GDM1 (cell line): ENCODE results near the gene RND3.

ENCODE experiments used
- DNase-seq: peaks from one replicate; lab custom pipeline; 2025; lab: John Stamatoyannopoulos, UW

RND3 gene

DNA sequence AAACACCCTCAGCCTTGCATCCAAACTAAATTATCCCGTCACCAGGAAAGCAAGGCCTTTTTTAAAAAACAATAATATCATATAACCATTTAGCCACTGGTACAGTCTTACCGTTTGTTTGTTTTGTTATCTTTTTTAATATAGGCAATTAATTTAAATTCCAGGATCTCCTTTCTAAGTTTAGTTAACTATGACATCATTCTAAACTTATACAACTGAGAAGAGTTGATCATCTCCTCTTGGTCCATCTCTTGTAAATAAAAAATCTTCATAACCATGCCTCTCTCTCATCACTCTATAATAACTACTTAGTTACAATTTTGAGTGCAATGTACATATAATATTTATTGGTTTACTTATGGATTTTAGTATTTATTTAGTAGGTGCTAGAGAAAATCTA, 46.2 kb downstream of the RND3 start:
- no peak for DNase-seq

DNA sequence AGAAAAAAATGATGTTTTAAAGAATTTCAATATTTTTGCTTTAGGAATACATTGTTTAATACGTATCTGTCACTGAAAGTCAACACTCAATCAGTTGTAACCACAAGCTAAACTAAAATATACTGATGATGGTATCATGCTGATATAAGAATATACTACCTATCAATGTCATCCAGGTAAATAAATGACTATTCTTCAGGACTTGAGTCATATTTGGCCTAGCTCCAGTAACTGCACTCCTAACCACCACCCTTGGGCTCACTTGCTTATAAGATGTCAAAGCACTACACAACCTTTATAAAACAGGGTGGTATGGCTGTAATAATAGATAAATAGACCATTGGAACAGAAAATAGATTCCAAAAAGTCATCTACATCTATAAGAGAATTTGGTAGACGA, 48.8 kb downstream of the RND3 start:
- DNase-seq, result no peak

DNA sequence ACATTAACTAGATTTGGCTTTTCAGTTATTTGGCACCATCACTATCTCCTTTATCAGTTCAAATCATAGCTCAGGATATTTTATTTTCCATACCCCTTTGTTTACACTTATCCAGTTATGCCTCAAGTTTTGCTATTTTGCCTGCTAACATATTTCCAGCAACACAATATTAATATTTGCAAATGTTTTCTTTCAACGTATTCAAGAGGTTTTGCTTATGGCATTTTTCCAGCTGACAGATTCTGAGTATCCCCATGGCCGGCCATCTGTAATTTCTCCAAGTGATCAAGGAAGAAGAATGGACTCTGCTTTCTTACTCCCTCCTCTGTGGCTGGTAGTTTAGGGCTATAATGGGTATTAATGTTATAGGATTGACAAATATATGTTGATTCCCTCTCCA, 49.4 kb downstream of the RND3 start:
- DNase-seq, result no peak

DNA sequence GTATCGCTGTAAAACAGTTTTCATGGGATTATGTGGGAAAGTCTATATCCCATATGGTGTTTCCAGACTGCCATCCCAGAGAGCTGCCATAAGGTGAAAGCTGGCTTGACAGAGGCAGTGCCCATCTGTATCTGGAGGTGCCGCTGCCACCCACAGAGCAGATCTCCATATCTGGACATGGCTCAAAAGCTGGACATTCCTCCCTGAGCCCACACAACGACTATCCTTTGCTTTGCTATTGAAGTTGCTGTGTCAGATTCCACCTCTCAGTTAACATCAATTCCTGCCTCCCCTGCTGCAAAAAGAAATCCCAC, 55.2 kb downstream of the RND3 start:
- no peak for DNase-seq

DNA sequence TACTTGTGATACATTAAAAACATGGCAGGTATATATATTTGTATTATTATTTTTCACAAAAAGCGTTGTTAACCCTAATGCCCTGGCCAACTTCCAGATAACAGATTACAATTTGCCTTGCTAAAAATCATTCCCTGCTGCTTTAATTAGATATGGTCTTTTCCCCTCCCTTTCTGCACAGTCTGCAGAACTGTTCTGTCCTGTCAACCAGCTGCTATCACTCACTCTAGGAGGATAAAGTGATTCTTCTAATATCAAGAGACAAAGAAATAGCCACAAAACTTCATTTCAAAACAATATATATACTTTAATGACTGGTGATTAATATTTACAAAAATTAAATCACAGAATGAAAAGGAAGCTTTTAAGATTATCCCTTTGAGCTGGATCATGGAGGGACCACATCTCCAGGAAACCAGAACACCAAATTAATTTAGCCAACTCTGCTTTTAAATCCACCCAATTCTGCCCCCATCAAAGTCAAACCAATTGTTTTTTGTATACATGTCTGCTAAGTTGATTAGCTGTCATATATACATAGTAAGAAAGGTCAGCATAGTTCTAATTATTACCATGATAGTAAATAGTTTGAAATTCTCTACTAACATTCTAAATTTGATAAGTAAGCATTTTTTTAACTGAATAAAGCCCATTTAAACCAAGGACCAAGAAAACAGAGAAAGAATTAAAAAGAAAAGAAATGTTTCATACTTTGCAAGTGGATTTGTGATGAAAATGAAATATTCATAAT, 55.7 kb downstream of the RND3 start:
- no peak for DNase-seq

DNA sequence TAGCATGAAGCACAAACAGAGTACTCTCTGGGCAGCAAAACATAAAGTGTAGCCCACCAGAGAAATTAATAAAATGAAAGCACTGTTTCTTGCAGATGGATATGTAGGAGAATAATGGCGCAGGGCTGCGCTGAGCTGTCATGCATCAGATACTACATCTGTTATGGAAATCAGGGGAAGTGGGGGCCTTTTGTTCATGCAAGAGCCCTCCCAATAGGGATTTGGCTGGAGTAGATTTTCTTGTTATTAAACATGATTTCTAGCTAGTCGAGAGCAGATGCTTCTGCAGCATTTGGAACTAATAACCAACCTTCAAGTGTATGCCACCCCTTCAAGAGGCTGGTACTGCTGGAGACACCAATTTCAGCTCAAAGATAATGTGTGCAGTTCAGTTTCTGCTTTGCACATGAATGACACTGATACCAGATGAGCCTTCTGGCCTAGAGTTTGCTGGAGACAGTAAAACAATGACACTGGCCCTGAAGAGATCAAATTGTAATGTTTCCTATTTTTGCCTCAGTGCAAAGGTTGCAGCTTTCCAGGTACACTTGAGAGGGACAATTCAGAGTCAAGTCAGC, 58.0 kb downstream of the RND3 start:
- DNase-seq, result no peak

DNA sequence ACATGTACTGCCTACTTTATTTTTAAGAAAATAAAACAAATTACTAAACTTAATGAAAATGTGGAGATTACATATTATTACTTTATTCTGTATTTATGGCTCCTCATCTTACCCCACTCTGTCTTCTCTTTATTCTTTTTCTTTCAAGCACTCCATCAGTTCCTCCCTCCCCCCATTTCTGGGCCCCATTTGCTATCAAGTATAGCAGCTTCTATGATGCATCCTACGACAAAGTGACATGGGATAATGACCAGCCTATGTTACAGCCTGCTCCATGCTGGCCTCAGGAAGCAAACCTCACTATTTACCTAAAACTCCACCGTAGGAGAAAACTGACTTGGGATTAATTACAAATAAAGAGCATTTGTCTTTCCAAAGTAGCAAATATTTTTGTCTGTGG, 58.8 kb downstream of the RND3 start:
- no peak for DNase-seq

DNA sequence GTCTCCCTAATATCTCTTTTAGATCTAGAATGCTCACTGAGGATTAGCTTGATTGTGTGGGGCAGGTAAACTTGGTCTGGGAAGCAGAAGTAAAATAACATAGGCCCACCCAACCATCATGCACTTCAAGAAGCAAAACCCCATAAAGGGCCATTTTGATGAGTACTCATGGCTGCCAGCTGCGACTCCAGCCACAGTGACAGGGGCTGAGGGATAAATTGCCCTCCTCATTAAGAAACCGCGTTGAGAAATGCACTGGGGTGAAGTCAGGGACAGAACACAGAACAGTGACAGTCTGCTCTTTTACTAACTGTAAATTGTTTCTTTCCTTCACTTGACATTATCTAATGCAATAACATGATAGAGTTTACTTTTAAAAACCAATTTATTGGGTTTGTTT, 60.2 kb downstream of the RND3 start:
- DNase-seq, result no peak

DNA sequence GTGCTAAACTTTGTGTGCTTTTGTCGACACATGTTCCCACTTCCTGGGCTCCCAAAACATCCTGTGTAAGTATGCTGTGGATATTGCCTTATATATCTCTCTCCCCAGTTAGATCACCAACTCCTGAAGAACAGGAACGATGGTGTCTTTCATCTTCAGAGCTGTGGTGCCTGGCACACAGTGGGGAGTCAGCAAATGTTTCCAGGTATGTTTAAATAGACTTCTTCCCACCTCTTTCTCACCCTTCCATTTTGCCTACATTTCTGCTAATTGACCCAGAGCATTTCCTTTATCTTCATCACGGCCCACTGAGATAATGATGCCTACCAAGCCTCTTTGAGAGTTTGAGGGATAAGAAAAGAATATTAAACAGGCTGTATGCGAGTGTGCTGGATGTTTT, 60.7 kb downstream of the RND3 start:
- no peak for DNase-seq

DNA sequence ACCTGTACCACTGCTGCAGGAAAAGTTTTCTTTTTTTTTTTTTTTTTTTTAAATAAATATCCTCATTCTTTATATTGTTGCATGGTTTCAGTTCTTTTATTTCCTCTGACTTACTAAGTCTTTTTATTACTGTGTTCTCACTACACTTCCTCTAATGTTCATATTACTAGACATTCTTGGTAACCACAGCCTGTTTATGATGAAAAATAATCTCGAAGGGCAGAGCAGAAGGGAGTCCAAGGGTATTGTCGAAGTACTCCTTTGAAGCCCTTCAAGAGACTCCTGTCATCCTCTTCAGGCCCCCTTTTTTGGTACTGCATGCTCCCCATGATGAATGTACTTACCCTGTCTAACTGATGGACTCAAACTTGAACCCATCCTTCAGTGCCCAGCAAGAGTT, 61.2 kb downstream of the RND3 start:
- no peak for DNase-seq

DNA sequence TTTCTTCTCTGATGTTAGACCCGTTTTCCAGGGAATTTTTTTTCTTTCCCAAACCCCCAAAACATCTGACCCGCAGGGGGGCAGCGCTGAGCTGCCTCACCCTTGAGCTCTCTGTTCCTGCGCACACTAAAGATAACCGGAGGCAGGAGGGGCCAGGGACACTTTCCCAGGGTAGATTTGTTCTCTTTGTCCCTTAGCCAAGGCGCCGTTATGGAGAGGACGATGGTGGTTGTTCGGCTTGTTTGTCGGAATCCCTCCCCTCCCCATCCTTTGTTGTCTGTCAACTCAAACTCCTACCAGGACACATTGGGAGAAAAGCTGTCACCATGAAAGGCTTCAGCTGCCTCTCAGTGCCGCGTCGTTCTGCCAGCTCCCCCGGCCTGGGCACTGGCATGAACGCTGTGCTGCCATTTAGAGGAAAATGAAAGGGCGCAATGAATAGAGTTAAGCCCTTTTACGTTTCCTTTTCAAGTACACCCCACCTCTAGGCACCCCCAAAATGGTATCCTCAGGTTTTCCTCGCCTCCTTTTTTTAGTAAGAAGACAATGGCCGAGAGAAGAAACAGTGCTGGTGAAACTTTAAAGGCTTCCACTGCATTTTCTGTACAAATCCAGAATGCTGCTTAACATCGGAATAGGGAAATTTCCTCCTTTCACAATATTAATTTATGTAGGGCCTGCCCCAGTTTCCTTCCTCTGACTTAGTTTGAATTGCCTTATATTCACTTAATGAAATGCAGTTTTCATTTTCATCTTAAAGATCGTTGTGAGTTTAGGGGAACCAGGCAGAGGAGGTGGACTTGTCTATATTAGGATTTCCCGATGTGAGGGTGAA, 62.1 kb downstream of the RND3 start:
- DNase-seq, result no peak

DNA sequence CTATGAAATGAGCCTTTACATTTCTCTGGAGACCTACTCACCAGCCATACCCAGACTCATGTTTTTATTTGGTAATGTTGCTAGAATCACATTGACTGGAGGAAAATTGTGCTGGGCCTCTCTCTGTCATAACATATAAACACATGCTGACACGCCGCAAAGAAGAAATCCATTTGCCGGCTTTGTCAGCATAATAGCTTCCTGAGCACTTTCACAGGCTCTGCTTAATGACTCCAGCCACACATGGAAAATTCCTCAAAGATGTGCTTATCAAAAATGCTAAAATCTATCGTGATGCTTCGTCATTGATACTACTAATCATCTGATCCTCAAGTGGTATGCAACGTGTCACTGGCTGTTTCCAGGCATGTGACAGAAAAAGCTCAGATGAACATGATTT, 63.1 kb downstream of the RND3 start:
- DNase-seq, result no peak

DNA sequence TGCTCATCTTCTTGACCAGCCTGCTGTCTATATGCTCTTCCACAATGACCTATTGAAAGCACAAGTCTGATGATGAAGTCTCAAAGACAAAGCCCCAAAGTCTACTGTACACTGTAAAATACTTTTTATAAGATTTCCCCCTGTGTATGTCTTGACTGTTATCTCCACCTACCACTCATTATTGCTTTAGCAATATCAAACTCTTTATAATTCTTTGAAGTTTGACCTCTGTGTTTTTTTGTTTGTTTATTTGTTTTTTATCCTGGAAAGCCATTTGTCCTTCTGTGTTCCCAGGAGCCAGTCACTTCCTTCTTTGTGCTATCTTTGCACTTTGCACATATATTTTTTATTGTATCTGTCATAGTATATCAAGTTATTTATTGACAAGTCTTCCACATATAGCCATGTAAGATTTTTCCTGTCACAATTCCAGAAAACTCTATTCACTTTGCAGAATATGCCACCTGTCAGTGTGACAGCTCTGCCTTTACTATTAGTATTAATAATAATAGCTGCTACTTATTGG, 66.3 kb downstream of the RND3 start:
- no peak for DNase-seq

DNA sequence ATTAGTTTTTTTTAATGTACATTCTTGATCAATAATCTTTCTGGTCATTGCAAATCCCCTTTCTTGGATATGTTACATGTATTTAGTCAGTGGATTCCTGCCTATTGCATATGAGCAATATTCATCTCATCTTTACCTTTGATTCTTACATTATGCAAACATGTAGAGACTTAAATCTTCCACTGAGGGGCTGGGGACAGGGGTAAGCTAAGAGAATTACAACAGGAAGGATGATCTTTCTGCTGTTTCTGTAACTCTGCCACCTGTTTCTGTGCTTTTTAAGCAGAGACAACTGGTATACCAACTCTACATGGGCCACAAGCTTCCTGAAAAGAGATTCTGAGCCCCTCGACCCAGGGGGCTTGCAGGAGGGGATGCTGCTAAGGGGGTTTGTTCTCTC, 68.6 kb downstream of the RND3 start:
- DNase-seq, result no peak
